Raji (cell line): ENCODE data around the gene LAMTOR2.

Source experiments
- POLR2A ChIP-seq: IDR thresholded peaks from 2 replicates; pipeline ENCODE4 v1.6.1; 2011; ENCODE audit warnings: low read depth, low read length, control low read depth; ENCODE audit not compliant: insufficient read depth

The LAMTOR2 gene

GRCh38 chr1:156042828-156043227 lies 11.8 kb upstream of the LAMTOR2 start:
- no peak for TF ChIP-seq POLR2A

- TF ChIP-seq POLR2A, result no peak
Measured at GRCh38 chr1:156045076-156045475, 9.5 kb upstream of the LAMTOR2 start.

- no peak for TF ChIP-seq POLR2A
Measured at GRCh38 chr1:156048663-156049258, 5.8 kb upstream of the LAMTOR2 start.

GRCh38 chr1:156050376-156050775 lies 4.2 kb upstream of the LAMTOR2 start:
- TF ChIP-seq POLR2A, result no peak

GRCh38 chr1:156051011-156051725 lies 3.4 kb upstream of the LAMTOR2 start:
- TF ChIP-seq POLR2A, result no peak

- TF ChIP-seq POLR2A, result peak; percentile 3; the same call in 1 of the 2 replicates
Measured at GRCh38 chr1:156052862-156053767, 1.5 kb upstream of the LAMTOR2 start.

- no peak; the same call in 1 of the 2 replicates for TF ChIP-seq POLR2A
Measured at GRCh38 chr1:156053768-156054499, 648 bp upstream of the LAMTOR2 start, which contains the start of gene UBQLN4. Gene UBQLN4, minus strand, starts transcription at chr1:156053798. Its CDS starts 97 bp downstream, at chr1:156053701.

- TF ChIP-seq POLR2A, result no peak
Measured at GRCh38 chr1:156055281-156056048, 883 bp downstream of the LAMTOR2 start.

GRCh38 chr1:156056326-156056849 lies 1.8 kb downstream of the LAMTOR2 start:
- TF ChIP-seq POLR2A, result no peak

- TF ChIP-seq POLR2A, result no peak
Measured at GRCh38 chr1:156060937-156061636, 6.5 kb downstream of the LAMTOR2 start, which contains the start of gene RAB25. Gene RAB25, plus strand, starts transcription at chr1:156061160. Its CDS starts 241 bp downstream, at chr1:156061401.

GRCh38 chr1:156062189-156062588 lies 7.6 kb downstream of the LAMTOR2 start:
- no peak for TF ChIP-seq POLR2A

- no peak for TF ChIP-seq POLR2A
Measured at GRCh38 chr1:156063997-156064285, 9.4 kb downstream of the LAMTOR2 start.

- TF ChIP-seq POLR2A, result no peak
Measured at GRCh38 chr1:156064615-156065014, 10.0 kb downstream of the LAMTOR2 start.
